CD8-positive, alpha-beta memory T cell (primary cell): ENCODE results near the gene GPNMB. TPM values are rescaled to one million over a fixed set of nuclear protein-coding genes. Genes with fewer than 3 reads are reported as not detected.

ENCODE experiments used
- CTCF ChIA-PET: fragments of 350-600 bp; sonication (Branson Sonifier 250); formaldehyde crosslinking; loops from one replicate; lab custom pipeline; 2021; ENCODE audit warnings: antibody characterized with exemption; lab: Charles Lee
- POLR2A ChIA-PET: fragments of 350-600 bp; sonication (Branson Sonifier 250); formaldehyde crosslinking; loops from one replicate; lab custom pipeline; 2021; ENCODE audit warnings: antibody characterized with exemption; lab: Charles Lee
- DNase-seq, 5 donors: peaks; one replicate each; pipeline versions ENCODE4 v3.0.0 to v3.0.0-alpha.2; 2020 to 2022; ENCODE audit warnings: mixed read lengths in 1 of 5
- H3K27ac ChIP-seq: one replicate; pipeline ENCODE4 v1.7.0; 2013; ENCODE audit warnings: low read depth, mild to moderate bottlenecking, low read length, moderate library complexity
- H3K27me3 ChIP-seq: 2 replicates; pipeline ENCODE4 v1.7.0; 2013; ENCODE audit warnings: low read length, mild to moderate bottlenecking; ENCODE audit not compliant: insufficient read depth, poor library complexity, severe bottlenecking
- H3K36me3 ChIP-seq: 2 replicates; pipeline ENCODE4 v1.7.0; 2013; ENCODE audit warnings: mild to moderate bottlenecking, low read length, moderate library complexity; ENCODE audit not compliant: insufficient read depth
- H3K4me1 ChIP-seq: 2 replicates; pipeline ENCODE4 v1.7.0; 2013; ENCODE audit warnings: mild to moderate bottlenecking, low read length, moderate library complexity; ENCODE audit not compliant: insufficient read depth
- H3K4me3 ChIP-seq: 2 replicates; pipeline ENCODE4 v1.7.0; 2013; ENCODE audit warnings: mild to moderate bottlenecking, low read length
- H3K9me3 ChIP-seq: 2 replicates; pipeline ENCODE4 v1.7.0; 2013; ENCODE audit warnings: mild to moderate bottlenecking, low read length
- H3K27ac Mint-ChIP-seq, 8 donors: one replicate each; pipeline ENCODE4 v1.8.0; 2020 to 2021; ENCODE audit warnings: mixed read lengths in 8 of 8, mild to moderate bottlenecking in 6 of 8, inconsistent platforms in 3 of 8, moderate library complexity in 3 of 8
- H3K27me3 Mint-ChIP-seq, 2 donors: one replicate each; pipeline ENCODE4 v1.8.0; 2020 to 2021; ENCODE audit warnings: mixed read lengths in 2 of 2, mild to moderate bottlenecking in 1 of 2, moderate library complexity in 1 of 2
- H3K36me3 Mint-ChIP-seq, 3 donors: one replicate each; pipeline ENCODE4 v1.8.0; 2020 to 2021; ENCODE audit warnings: mixed read lengths in 3 of 3, inconsistent platforms in 1 of 3, mild to moderate bottlenecking in 1 of 3
- H3K4me1 Mint-ChIP-seq, 3 donors: one replicate each; pipeline ENCODE4 v1.8.0; 2020 to 2021; ENCODE audit warnings: mixed read lengths in 3 of 3, inconsistent platforms in 1 of 3, mild to moderate bottlenecking in 1 of 3
- H3K4me3 Mint-ChIP-seq, 7 donors: one replicate each; pipeline ENCODE4 v1.8.0; 2020 to 2021; ENCODE audit warnings: mixed read lengths in 7 of 7, mild to moderate bottlenecking in 6 of 7, moderate library complexity in 4 of 7, inconsistent platforms in 2 of 7
- H3K9me3 Mint-ChIP-seq, 5 donors: one replicate each; pipeline ENCODE4 v1.8.0; 2020 to 2022; ENCODE audit warnings: mixed read lengths in 5 of 5, mild to moderate bottlenecking in 3 of 5, moderate library complexity in 2 of 5, inconsistent platforms in 1 of 5
- polyA plus RNA-seq: library from polyadenylated mRNA; unstranded; fragments of 300-500 nt; fragmentation: Illumina TruSeq; gene quantifications from one replicate; pipeline ENCODE4 v1.2.3, GENCODE V29; 2021
- total RNA-seq, 2 experiments: library from RNA; stranded (reverse); gene quantifications; one replicate each; pipeline ENCODE4 v1.2.3, GENCODE V29; 2021

GPNMB gene
- total and polyA plus RNA-seq, 3 experiments from 2014 or later: 7.2 to 9.4 TPM; not detected in 1

GRCh38 chr7:23247046-23247602 lies 549 bp downstream of the GPNMB start:
- peaks cover 0 to 3% (median 0%) of the 10 kb centered on the region in 3 donors for H3K36me3 Mint-ChIP-seq
- peaks cover 1 to 10% (median 5%) of the 10 kb centered on the region in 5 donors for H3K9me3 Mint-ChIP-seq
- H3K9me3 ChIP-seq: no peaks in the 10 kb centered on the region
- POLR2A ChIA-PET: no interaction called here
- no peak overlapping the region for H3K4me3 ChIP-seq
- no peaks in the 10 kb centered on the region for H3K4me1 ChIP-seq
- H3K27me3 Mint-ChIP-seq: peaks cover 34 to 79% of the 10 kb centered on the region in 2 donors
- H3K4me1 Mint-ChIP-seq: peaks cover 0 to 4% (median 2%) of the 10 kb centered on the region in 3 donors
- no peak overlapping the region for H3K27ac Mint-ChIP-seq
- CTCF ChIA-PET: no interaction called here
- H3K4me3 Mint-ChIP-seq: no peak overlapping the region
- H3K36me3 ChIP-seq: no peaks in the 10 kb centered on the region
- no peak overlapping the region for H3K27ac ChIP-seq
- DNase-seq: no peak
- H3K27me3 ChIP-seq: peaks cover 7% of the 10 kb centered on the region

DNA sequence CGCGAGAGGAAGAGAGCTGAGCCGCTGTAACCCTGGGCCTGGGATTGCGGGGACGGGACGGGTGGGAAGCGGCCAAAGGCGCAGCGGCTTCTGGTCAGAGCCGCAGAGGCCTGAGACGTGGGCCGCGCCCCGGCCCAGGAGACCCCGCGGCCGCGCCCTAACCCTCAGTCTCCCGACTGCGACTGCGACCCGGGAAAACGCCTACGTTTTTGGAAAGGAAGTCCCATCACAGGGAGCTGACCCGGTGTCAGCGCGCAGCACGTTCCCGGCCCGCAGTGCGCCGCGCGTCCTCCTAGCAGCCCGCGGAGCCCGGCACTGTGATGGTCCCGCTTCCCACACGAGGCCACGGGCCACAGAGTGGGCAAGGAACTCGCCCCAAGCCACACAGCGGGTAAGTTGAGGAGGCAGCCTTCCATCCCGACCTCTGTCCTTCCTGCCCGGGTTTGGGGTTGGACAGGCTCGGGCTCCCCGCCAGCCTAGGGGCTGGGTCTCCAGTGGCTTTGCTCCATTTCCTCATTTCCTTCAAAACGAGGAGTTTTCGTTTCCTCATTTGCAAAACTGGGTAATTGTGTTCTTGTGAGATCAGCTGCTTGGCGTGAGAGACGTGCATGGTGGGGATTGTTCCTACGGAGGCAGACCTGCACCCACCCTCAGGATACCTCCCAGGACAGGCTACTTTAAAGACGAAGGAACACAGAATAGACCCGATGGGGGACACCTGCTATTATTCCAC lies 1.2 kb downstream of the GPNMB start:
- H3K4me3 ChIP-seq: no peak overlapping the region

GRCh38 chr7:23249486-23249885 lies 2.9 kb downstream of the GPNMB start:
- peaks cover 0 to 3% (median 0%) of the 10 kb centered on the region in 3 donors for H3K36me3 Mint-ChIP-seq
- no peak for DNase-seq
- no peak overlapping the region for H3K27ac Mint-ChIP-seq
- no peaks in the 10 kb centered on the region for H3K36me3 ChIP-seq
- H3K9me3 ChIP-seq: no peaks in the 10 kb centered on the region
- peaks cover 4 to 10% (median 5%) of the 10 kb centered on the region in 5 donors for H3K9me3 Mint-ChIP-seq
- ChIA-PET CTCF (no interaction called here), POLR2A (no interaction called here)
- H3K4me3 Mint-ChIP-seq: no peak overlapping the region
- no peaks in the 10 kb centered on the region for H3K4me1 ChIP-seq
- H3K4me3 ChIP-seq: no peak overlapping the region
- H3K27ac ChIP-seq: no peak overlapping the region
- peaks cover 7% of the 10 kb centered on the region for H3K27me3 ChIP-seq
- H3K27me3 Mint-ChIP-seq: peaks cover 34 to 78% of the 10 kb centered on the region in 2 donors
- peaks cover 0 to 4% (median 2%) of the 10 kb centered on the region in 3 donors for H3K4me1 Mint-ChIP-seq

More for the DNA sequence above, 1.2 kb downstream of the GPNMB start:
- no peak for DNase-seq
- Mint-ChIP-seq H3K27me3 (peaks cover 34 to 79% of the 10 kb centered on the region in 2 donors), H3K27ac (no peak overlapping the region), H3K4me3 (no peak overlapping the region), H3K4me1 (peaks cover 0 to 4% (median 2%) of the 10 kb centered on the region in 3 donors), H3K36me3 (peaks cover 0 to 3% (median 0%) of the 10 kb centered on the region in 3 donors), H3K9me3 (peaks cover 4 to 10% (median 6%) of the 10 kb centered on the region in 5 donors)
- CTCF ChIA-PET: no interaction called here
- Histone ChIP-seq H3K4me1 (no peaks in the 10 kb centered on the region), H3K27ac (no peak overlapping the region), H3K27me3 (peaks cover 7% of the 10 kb centered on the region), H3K9me3 (no peaks in the 10 kb centered on the region), H3K36me3 (no peaks in the 10 kb centered on the region)
- POLR2A ChIA-PET: no interaction called here

DNA sequence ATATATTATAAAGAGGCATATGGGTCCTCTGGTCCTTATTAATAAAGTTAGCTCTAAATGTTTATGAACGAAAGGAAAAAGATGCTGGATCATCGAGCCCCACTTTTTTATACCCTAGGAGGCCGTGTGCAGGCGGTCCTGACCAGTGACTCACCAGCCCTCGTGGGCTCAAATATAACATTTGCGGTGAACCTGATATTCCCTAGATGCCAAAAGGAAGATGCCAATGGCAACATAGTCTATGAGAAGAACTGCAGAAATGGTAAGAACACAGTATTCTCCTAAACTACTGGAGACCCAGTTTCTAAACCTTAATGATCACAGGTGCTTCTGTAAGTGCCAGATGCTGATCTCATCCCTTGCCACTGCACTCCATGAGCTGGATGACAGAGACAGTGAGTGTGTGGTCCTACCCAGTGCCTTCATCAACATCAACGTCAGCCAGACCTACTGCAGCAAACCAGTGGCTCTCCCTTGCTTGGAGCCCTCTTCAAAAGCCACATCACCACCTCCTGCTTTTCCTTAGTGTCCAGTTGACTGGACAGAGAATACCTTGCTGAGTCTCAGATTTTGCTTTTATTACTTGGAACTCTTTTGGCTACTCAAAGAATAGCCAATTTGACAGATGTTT lies 7.6 kb downstream of the GPNMB start:
- POLR2A ChIA-PET: no interaction called here
- H3K27ac Mint-ChIP-seq: no peak overlapping the region
- H3K36me3 ChIP-seq: no peaks in the 10 kb centered on the region
- no peak for DNase-seq
- peaks cover 4 to 10% (median 5%) of the 10 kb centered on the region in 5 donors for H3K9me3 Mint-ChIP-seq
- CTCF ChIA-PET: interaction anchor here (1.2 kb wide), 1 partner anchor 8 kb away, joined by 4 read pairs; no protein-coding TSS in a partner anchor
- no peak overlapping the region for H3K27ac ChIP-seq
- peaks cover 0 to 3% (median 0%) of the 10 kb centered on the region in 3 donors for H3K36me3 Mint-ChIP-seq
- no peaks in the 10 kb centered on the region for H3K4me1 ChIP-seq
- no peaks in the 10 kb centered on the region for H3K4me1 Mint-ChIP-seq
- peaks cover 30 to 76% of the 10 kb centered on the region in 2 donors for H3K27me3 Mint-ChIP-seq
- H3K9me3 ChIP-seq: no peaks in the 10 kb centered on the region
- H3K4me3 Mint-ChIP-seq: no peak overlapping the region
- no peak overlapping the region for H3K4me3 ChIP-seq
- peaks cover 3% of the 10 kb centered on the region for H3K27me3 ChIP-seq

DNA sequence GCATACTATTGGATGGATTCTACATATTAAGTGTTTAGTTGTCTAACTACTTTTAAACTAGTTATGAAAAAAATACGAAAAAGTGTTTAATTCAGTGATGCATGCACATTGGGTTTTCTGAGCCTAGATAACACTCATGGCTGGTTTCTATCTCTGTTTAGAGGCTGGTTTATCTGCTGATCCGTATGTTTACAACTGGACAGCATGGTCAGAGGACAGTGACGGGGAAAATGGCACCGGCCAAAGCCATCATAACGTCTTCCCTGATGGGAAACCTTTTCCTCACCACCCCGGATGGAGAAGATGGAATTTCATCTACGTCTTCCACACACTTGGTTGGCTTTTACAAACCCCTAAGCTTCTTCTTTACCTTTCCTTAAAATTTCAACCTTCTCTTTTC lies 10.2 kb downstream of the GPNMB start:
- Histone ChIP-seq H3K27ac (no peak overlapping the region), H3K36me3 (no peaks in the 10 kb centered on the region), H3K27me3 (peaks cover 3% of the 10 kb centered on the region), H3K4me3 (no peak overlapping the region), H3K9me3 (no peaks in the 10 kb centered on the region), H3K4me1 (no peaks in the 10 kb centered on the region)
- Mint-ChIP-seq H3K36me3 (no peaks in the 10 kb centered on the region), H3K27me3 (peaks cover 19 to 55% of the 10 kb centered on the region in 2 donors), H3K9me3 (peaks cover 0 to 4% (median 3%) of the 10 kb centered on the region in 5 donors), H3K4me3 (no peak overlapping the region), H3K27ac (no peak overlapping the region), H3K4me1 (no peaks in the 10 kb centered on the region)
- ChIA-PET POLR2A (no interaction called here), CTCF (no interaction called here)
- no peak for DNase-seq

- Mint-ChIP-seq H3K27ac (no peak overlapping the region), H3K4me3 (no peak overlapping the region), H3K27me3 (peaks cover 11 to 33% of the 10 kb centered on the region in 2 donors), H3K36me3 (no peaks in the 10 kb centered on the region), H3K4me1 (no peaks in the 10 kb centered on the region), H3K9me3 (no peaks in the 10 kb centered on the region)
- no peak overlapping the region for H3K4me3 ChIP-seq
- no peak overlapping the region for H3K27ac ChIP-seq
- ChIA-PET CTCF (interaction anchor here (1.4 to 7.7 kb wide), 2 partner anchors 12 to 174 kb away, joined by 4 to 74 read pairs; no protein-coding TSS in a partner anchor), POLR2A (no interaction called here)
- peaks cover 3% of the 10 kb centered on the region for H3K27me3 ChIP-seq
- no peaks in the 10 kb centered on the region for H3K9me3 ChIP-seq
- H3K36me3 ChIP-seq: no peaks in the 10 kb centered on the region
- no peaks in the 10 kb centered on the region for H3K4me1 ChIP-seq
- no peak for DNase-seq
These were observed 13.8 kb downstream of the GPNMB start for GRCh38 chr7:23260371-23260770.

DNA sequence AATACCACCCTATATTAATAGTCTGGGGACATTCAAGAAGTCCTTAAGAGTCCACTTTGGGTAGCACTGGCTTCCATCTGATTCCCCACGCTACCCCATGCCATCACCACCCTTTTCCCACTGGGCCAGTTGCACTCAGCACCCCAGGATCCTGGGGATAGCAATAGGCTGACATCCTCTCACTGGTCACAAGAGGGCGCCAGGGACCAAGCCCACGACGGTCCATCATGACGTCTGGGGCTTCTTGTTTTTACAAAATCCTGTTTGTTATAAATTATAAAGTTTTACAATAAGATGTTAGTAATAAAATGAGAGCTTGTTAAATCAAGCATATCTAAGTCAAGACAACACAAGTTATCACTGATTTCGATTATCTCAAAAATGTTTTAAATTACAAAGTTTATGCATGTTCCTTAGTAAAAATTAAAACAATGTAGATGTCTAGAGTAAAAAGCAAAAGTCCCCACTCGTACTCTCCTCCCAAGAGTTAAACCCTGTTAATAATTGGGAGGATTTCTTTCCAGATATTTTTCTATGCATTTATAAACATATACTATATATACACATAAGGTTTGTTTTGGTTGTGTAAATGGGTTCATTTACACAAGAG lies 15.4 kb downstream of the GPNMB start:
- Mint-ChIP-seq H3K27me3 (peaks cover 5 to 21% of the 10 kb centered on the region in 2 donors), H3K27ac (no peak overlapping the region), H3K4me1 (no peaks in the 10 kb centered on the region), H3K36me3 (no peaks in the 10 kb centered on the region), H3K4me3 (no peak overlapping the region), H3K9me3 (no peaks in the 10 kb centered on the region)
- no peaks in the 10 kb centered on the region for H3K4me1 ChIP-seq
- H3K27me3 ChIP-seq: peaks cover 3% of the 10 kb centered on the region
- CTCF ChIA-PET: interaction anchor here (1.0 to 7.7 kb wide), 9 partner anchors 8 to 435 kb away, joined by 3 to 74 read pairs (median 4); no protein-coding TSS in a partner anchor
- H3K9me3 ChIP-seq: no peaks in the 10 kb centered on the region
- no peak overlapping the region for H3K27ac ChIP-seq
- peak; percentile 28 to 60 (median 32) for DNase-seq
- H3K36me3 ChIP-seq: no peaks in the 10 kb centered on the region
- POLR2A ChIA-PET: no interaction called here
- H3K4me3 ChIP-seq: no peak overlapping the region
